GM12873 (cell line): ENCODE data around the gene MRPL17.

Experiments used
- TF ChIP-seq, protein P1 (sequence below): IDR thresholded peaks from 2 replicates; pipeline ENCODE4 v1.5.1; 2012; ENCODE audit warnings: low read depth, mild to moderate bottlenecking, moderate library complexity, low read length, control low read depth; ENCODE audit not compliant: insufficient read depth; ENCODE audit errors: missing control alignments

MRPL17 gene

DNA sequence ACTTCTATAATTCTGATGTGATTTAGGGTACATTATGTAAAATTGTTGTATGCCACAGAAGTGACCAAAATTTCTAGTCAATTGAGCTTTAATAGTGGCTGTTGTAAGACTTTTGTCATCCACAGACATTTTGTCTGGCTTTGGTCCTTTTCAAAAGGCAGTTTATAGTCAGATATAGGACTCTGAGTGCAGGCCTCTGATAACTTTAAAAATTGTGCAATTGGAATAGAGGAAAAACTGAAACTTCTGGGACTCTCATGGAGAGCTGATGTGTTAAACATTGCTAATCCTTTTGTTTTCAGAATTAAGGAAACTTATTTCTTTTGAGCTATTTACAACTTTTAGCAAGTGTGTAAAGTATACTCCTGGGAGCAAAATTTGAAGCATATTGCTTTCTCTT lies 9.0 kb upstream of the MRPL17 start:
- TF ChIP-seq, protein P1, sequence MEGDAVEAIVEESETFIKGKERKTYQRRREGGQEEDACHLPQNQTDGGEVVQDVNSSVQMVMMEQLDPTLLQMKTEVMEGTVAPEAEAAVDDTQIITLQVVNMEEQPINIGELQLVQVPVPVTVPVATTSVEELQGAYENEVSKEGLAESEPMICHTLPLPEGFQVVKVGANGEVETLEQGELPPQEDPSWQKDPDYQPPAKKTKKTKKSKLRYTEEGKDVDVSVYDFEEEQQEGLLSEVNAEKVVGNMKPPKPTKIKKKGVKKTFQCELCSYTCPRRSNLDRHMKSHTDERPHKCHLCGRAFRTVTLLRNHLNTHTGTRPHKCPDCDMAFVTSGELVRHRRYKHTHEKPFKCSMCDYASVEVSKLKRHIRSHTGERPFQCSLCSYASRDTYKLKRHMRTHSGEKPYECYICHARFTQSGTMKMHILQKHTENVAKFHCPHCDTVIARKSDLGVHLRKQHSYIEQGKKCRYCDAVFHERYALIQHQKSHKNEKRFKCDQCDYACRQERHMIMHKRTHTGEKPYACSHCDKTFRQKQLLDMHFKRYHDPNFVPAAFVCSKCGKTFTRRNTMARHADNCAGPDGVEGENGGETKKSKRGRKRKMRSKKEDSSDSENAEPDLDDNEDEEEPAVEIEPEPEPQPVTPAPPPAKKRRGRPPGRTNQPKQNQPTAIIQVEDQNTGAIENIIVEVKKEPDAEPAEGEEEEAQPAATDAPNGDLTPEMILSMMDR, result no peak

DNA sequence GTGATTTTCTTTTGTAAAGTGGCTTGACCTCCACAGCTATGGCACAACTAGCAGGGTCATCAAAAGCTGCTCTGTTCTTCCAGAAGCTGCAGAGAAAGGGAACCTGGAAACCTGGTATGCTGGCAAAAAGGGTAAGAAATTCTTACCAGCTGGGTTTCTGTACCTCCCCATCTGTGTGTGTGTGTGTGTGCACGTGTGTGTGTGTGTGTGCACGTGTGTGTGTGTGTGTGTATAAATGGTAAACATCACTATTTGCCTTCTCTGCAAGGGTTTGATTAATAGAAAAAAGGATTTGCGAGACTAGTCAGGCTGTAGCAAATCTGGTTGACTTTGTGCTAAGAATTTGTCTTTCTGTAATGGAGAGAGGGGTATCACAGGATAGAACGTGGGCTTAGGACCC lies 4.7 kb upstream of the MRPL17 start:
- TF ChIP-seq, protein P1, result no peak

DNA sequence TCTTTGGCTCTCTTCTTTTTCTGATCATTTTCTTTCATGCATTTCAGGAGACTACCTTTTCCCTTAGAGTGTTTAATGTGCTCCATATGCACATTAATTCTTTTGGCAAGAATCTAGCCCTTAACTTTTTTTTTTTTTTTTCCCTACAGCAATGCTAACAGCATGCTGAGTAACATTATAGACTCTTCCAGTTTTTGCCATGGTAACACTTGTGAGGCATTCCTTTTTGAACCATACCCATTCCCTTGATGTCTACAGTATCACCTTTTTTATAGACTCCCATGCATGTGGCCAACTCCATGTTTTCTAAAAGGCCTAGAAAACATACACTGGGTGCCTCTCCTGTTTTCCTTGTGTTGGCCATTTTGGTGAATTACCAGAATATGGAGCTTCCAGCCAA lies 2.9 kb upstream of the MRPL17 start:
- TF ChIP-seq, protein P1, result no peak

DNA sequence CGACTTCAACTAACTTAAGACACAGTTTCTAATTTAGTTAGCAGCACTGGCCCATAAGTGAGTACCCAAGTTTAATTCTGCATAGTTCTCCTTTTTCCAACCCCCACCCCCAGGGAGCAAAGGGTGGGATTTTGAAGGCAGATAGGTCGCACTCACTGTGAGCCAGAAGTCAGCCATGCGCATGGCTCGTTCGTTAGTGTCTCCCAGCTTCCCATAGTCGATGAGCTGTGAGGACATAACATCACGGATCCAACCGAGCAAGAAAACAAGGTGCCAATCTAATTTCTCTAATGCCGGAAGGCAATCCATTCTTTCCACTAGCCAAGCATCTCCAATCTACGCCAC lies 577 bp downstream of the MRPL17 start:
- TF ChIP-seq, protein P1, result no peak

DNA sequence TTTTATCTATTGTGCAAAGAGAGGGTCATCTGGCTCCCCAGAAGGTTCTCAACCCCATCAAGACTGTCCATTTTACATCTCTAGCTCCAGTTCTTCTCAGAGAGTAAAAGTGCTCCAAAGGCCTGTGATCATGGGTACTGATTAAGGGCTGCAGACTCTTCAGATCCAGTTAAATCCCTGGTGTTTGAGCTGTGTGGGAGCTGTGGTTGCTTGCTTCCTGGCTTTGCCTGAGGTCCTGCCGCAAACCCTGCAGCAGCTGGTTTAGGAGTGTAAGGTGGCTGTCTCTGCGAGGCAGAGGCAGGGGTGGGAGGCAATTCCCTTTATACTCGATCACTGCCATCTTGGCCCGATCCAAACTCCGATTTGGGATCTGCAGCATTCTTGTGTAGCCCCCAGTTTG lies 1.2 kb downstream of the MRPL17 start:
- TF ChIP-seq, protein P1, result no peak

DNA sequence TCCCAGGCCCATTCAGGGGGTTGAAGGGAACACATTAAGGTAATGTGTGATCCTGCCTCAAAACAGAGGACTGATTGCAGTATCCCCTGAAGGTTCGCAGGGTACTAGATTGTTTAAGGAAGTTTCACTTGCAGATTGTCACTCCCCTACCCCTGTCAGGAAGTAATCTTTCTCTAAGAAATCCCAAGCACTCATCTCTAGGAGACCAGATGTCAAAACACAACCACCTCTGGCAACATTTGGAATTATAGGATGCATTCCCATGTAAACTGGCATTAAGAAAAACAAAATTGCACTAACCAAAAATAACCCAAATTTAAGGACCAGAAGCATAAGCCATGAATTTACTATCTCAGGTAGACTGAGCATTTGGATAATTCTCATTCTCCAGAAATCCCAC lies 1.6 kb downstream of the MRPL17 start:
- TF ChIP-seq, protein P1, result no peak

DNA sequence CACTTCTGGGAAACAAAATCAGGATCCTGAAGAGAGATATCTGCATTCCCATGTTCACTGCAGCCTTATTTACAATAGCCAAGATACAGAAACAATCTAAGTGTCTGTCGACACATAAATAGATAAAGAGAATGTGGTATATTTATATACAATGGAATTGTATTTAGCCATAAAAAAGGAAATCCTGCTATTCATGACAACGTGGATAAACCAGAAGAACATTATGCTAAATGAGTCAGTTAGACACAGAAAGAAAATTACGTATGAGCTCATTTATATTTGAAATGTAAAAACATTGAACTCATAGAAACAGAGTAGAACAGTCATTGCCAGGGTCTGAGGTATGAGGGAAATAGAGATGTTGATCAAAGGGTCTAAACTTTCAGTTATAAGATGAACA lies 6.1 kb downstream of the MRPL17 start:
- TF ChIP-seq, protein P1, result no peak

DNA sequence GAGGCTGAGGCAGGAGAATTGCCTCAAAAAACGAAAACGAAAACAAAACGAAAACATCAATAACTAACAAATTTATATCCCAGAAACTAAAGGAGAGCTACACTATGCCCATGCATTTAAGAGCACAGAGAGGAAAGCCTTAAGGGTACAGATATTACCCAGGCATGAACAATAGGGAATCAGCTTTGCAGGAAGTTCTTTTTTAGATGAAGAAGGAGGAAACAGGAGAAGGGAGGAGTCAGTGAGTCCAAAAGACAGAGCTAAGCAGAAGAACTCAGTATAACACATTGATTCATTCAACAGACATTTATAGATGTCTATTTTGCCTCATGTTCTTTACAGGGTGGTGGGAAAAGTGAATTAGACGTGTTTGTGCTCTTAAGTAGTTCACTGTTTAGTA lies 8.3 kb downstream of the MRPL17 start:
- TF ChIP-seq, protein P1, result no peak
